PC-3 (cell line): ENCODE data around the gene GCDH. TPM values are rescaled to one million over a fixed set of nuclear protein-coding genes. Genes with fewer than 3 reads are reported as not detected.

Experiments
- ATAC-seq: fragments of 200-7000 bp; cut with Tn5 transposase; 2 replicates; pipeline ENCODE4 v1.9.1; 2020; ENCODE audit warnings: mild to moderate bottlenecking, moderate library complexity
- BruUV-seq: library from RNA; stranded (reverse); fragments of 400-500 nt; replicated peaks from 2 replicates; lab custom pipeline; 2021; lab: Mats Ljungman, UMichigan
- CTCF ChIA-PET: fragments of 300-600 bp; sonication (Branson Sonifier 250); formaldehyde crosslinking; loops from one replicate; lab custom pipeline; 2022; ENCODE audit warnings: antibody characterized with exemption; lab: Charles Lee
- POLR2A ChIA-PET: fragments of 300-600 bp; sonication (Branson Sonifier 250); formaldehyde crosslinking; loops from one replicate; lab custom pipeline; 2022; ENCODE audit warnings: antibody characterized with exemption; ENCODE audit not compliant: unreplicated experiment; lab: Charles Lee
- DNase-seq: peaks from one replicate; pipeline ENCODE4 v3.0.0-alpha.2; 2015
- H2AFZ ChIP-seq: fragments of 300-600 bp; sonication (generic); 2 replicates; pipeline ENCODE4 v1.6.0; 2016; ENCODE audit warnings: antibody characterized with exemption, low read length
- H3F3A ChIP-seq: fragments of 300-600 bp; sonication (generic); one replicate; pipeline ENCODE4 v1.6.0; 2017; ENCODE audit warnings: antibody characterized with exemption, low read length, control low read depth, mild to moderate bottlenecking; ENCODE audit not compliant: unreplicated experiment
- H3K27ac ChIP-seq: fragments of 300-600 bp; sonication (generic); 2 replicates; pipeline ENCODE4 v1.5.1; 2016; ENCODE audit warnings: mild to moderate bottlenecking, low read length
- H3K27me3 ChIP-seq: fragments of 300-600 bp; sonication (generic); 2 replicates; pipeline ENCODE4 v1.6.1; 2016; ENCODE audit warnings: low read length, mixed read lengths
- H3K36me3 ChIP-seq: fragments of 300-600 bp; sonication (generic); 2 replicates; pipeline ENCODE4 v1.6.1; 2016; ENCODE audit warnings: low read depth, mixed run types, low read length, mixed read lengths
- H3K4me1 ChIP-seq: fragments of 300-600 bp; sonication (generic); 2 replicates; pipeline ENCODE4 v1.5.1; 2016; ENCODE audit warnings: low read length; ENCODE audit not compliant: insufficient read depth
- H3K4me2 ChIP-seq: fragments of 300-600 bp; sonication (generic); 2 replicates; pipeline ENCODE4 v1.6.0; 2016; ENCODE audit warnings: low read length
- H3K4me3 ChIP-seq: fragments of 300-600 bp; sonication (generic); 2 replicates; pipeline ENCODE4 v1.5.1; 2016; ENCODE audit warnings: mild to moderate bottlenecking, low read length, mixed read lengths
- H3K79me2 ChIP-seq: fragments of 300-600 bp; sonication (generic); 2 replicates; pipeline ENCODE4 v1.6.1; 2017; ENCODE audit warnings: low read length, mixed read lengths
- H3K9ac ChIP-seq: fragments of 300-600 bp; sonication (generic); 2 replicates; pipeline ENCODE4 v1.6.0; 2016; ENCODE audit warnings: mild to moderate bottlenecking, low read length
- H3K9me2 ChIP-seq: fragments of 300-600 bp; sonication (generic); replicated peaks from 2 replicates; pipeline ENCODE4 v1.6.1; 2016; ENCODE audit warnings: mixed run types, low read length, mixed read lengths
- H3K9me3 ChIP-seq: fragments of 300-600 bp; sonication (generic); 2 replicates; pipeline ENCODE4 v1.6.1; 2016; ENCODE audit warnings: low read length, mixed read lengths
- H4K20me1 ChIP-seq: fragments of 300-600 bp; sonication (generic); 2 replicates; pipeline ENCODE4 v1.6.1; 2016; ENCODE audit warnings: low read length, mixed read lengths
- EZH2 ChIP-seq: fragments of 300-600 bp; sonication (generic); IDR thresholded peaks from one replicate; pipeline ENCODE4 v1.6.1; 2017; ENCODE audit warnings: antibody characterized with exemption, mild to moderate bottlenecking, low read length; ENCODE audit not compliant: unreplicated experiment
- EZH2phosphoT487 ChIP-seq: fragments of 300-600 bp; sonication (generic); IDR thresholded peaks from 2 replicates; pipeline ENCODE4 v1.6.1; 2018; ENCODE audit warnings: mild to moderate bottlenecking, antibody characterized with exemption, low read length, borderline replicate concordance
- intact Hi-C: fragments of 100-400 bp; cut with micrococcal nuclease; formaldehyde crosslinking; loops from 2 replicates; pipeline ENCODE4 v1.9.0; 2023
- total RNA-seq: library from RNA; depleted of rRNA; stranded (reverse); fragments of >200 nt; gene quantifications from 2 replicates; pipeline ENCODE4 v1.2.3, GENCODE V29; 2014
- TF ChIP-seq, protein P1 (sequence below): fragments of 300-600 bp; sonication (generic); conservative IDR thresholded peaks from 2 replicates; pipeline ENCODE4 v1.5.1; 2017; ENCODE audit warnings: antibody characterized with exemption, low read depth, mild to moderate bottlenecking, low read length

GCDH gene
- total RNA-seq, 1 experiment from 2014 or later, result 37.4 TPM

DNA sequence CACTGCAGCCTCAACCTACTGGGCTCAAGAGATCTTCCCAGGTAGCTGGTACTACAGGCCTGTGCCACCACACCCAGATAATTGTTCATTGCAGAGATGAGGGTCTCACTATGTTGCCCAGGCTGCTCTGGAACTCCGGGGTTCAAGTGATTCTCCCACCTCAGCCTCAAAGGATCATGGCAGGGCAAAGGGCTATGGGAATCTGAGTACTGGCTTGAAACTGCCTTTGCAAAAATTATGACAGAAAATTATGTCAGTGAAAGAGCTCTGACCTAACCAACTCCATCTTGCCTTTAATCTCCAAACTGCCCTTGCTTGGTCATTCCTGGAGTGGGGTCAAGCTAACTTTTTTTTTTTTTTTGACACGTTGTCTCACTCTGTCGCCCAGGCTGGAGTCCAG, 8.4 kb upstream of the GCDH start:
- Histone ChIP-seq H2AFZ (no peak overlapping the region), H4K20me1 (no peaks in the 10 kb centered on the region), H3K27ac (no peak overlapping the region), H3K36me3 (no peaks in the 10 kb centered on the region; the same call in 1 of the 2 replicates), H3K4me1 (peaks cover 7% of the 10 kb centered on the region; the same call in 1 of the 2 replicates), H3K27me3 (peaks cover 9% of the 10 kb centered on the region; the same call in 1 of the 2 replicates), H3K79me2 (0 out of 2 replicates have a peak, but pooled peaks cover 4% of the 10 kb centered on the region), H3K4me2 (no peak overlapping the region), H3F3A (no peaks in the 10 kb centered on the region), H3K4me3 (no peak overlapping the region), H3K9me3 (peaks cover 9% of the 10 kb centered on the region; the same call in 1 of the 2 replicates), H3K9me2 (no peaks in the 10 kb centered on the region), H3K9ac (no peak overlapping the region)
- intact Hi-C loops, result no loop called here
- no peak for DNase-seq
- ATAC-seq, result no peak
- POLR2A ChIA-PET, result interaction anchor here (0.6 kb wide), 1 partner anchor 211 kb away, joined by 3 read pairs; no protein-coding TSS in a partner anchor
- CTCF ChIA-PET, result interaction anchor here (0.7 kb wide), 1 partner anchor 10 kb away, joined by 5 read pairs; no protein-coding TSS in a partner anchor
- BruUV-seq, result no TSS peak
- TF ChIP-seq, protein P1, sequence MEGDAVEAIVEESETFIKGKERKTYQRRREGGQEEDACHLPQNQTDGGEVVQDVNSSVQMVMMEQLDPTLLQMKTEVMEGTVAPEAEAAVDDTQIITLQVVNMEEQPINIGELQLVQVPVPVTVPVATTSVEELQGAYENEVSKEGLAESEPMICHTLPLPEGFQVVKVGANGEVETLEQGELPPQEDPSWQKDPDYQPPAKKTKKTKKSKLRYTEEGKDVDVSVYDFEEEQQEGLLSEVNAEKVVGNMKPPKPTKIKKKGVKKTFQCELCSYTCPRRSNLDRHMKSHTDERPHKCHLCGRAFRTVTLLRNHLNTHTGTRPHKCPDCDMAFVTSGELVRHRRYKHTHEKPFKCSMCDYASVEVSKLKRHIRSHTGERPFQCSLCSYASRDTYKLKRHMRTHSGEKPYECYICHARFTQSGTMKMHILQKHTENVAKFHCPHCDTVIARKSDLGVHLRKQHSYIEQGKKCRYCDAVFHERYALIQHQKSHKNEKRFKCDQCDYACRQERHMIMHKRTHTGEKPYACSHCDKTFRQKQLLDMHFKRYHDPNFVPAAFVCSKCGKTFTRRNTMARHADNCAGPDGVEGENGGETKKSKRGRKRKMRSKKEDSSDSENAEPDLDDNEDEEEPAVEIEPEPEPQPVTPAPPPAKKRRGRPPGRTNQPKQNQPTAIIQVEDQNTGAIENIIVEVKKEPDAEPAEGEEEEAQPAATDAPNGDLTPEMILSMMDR, result no peak
- TF ChIP-seq EZH2, result no peak
- no peak for TF ChIP-seq EZH2phosphoT487

DNA sequence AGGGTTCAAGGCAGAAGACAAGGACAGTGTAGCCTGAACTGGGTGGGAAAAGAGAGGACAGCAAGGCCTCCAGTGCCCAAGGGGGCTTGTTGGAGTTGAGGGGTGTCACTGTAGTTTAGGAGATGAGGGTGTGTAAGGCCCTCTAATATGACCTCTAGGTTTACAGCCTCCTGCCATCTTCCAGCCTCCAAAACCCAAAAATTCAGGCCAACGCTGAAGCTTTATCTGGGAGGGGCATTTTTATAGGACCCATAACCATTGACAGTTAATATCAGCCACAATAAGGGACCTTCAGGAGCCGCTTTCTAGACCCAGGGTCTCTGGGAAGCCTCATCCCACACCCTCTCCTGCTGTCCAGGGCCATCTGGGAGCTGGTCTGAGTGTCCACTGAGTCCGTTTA, 6.8 kb upstream of the GCDH start:
- Histone ChIP-seq H3K9me3 (peaks cover 9% of the 10 kb centered on the region; the same call in 1 of the 2 replicates), H4K20me1 (no peaks in the 10 kb centered on the region), H2AFZ (no peak overlapping the region), H3K79me2 (0 out of 2 replicates have a peak, but pooled peaks cover 4% of the 10 kb centered on the region), H3K36me3 (no peaks in the 10 kb centered on the region; the same call in 1 of the 2 replicates), H3K4me2 (no peak overlapping the region), H3K27me3 (peaks cover 9% of the 10 kb centered on the region; the same call in 1 of the 2 replicates), H3K27ac (no peak overlapping the region), H3K4me1 (peaks cover 7% of the 10 kb centered on the region; the same call in 1 of the 2 replicates), H3F3A (no peaks in the 10 kb centered on the region), H3K9me2 (no peaks in the 10 kb centered on the region), H3K9ac (no peak overlapping the region), H3K4me3 (no peak overlapping the region)
- no peak for ATAC-seq
- BruUV-seq, result no TSS peak
- no peak for DNase-seq
- intact Hi-C loops, result no loop called here
- ChIA-PET CTCF (no interaction called here), POLR2A (interaction anchor here (0.6 kb wide), 1 partner anchor 142 kb away, joined by 10 read pairs; no protein-coding TSS in a partner anchor)
- TF ChIP-seq EZH2phosphoT487 (no peak), EZH2 (no peak)
- TF ChIP-seq, protein P1, result no peak

DNA sequence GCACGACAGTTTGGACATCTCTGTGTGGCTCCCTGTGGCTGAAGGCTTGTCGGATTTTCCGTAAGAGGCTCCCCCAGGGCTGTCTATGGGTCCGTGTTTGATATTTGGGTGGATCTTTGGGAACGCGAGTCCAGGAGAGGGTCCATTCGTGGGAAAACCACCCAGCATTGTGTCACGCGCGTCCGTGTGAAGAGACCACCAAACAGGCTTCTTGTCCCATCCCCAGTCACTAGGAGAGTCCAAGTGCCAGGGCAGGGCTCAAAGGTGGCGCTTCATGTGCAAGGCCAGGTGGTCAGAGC, 6.4 kb upstream of the GCDH start:
- TF ChIP-seq EZH2 (no peak), EZH2phosphoT487 (no peak)
- TF ChIP-seq, protein P1, result no peak
- intact Hi-C loops, result no loop called here
- Histone ChIP-seq H3K9me3 (peaks cover 9% of the 10 kb centered on the region; the same call in 1 of the 2 replicates), H3K36me3 (no peaks in the 10 kb centered on the region; the same call in 1 of the 2 replicates), H3K27me3 (peaks cover 9% of the 10 kb centered on the region; the same call in 1 of the 2 replicates), H3K9me2 (no peaks in the 10 kb centered on the region), H3K9ac (no peak overlapping the region), H3K4me3 (no peak overlapping the region), H3F3A (no peaks in the 10 kb centered on the region), H3K27ac (no peak overlapping the region), H3K79me2 (0 out of 2 replicates have a peak, but pooled peaks cover 4% of the 10 kb centered on the region), H3K4me1 (peaks cover 7% of the 10 kb centered on the region; the same call in 1 of the 2 replicates), H2AFZ (no peak overlapping the region), H4K20me1 (no peaks in the 10 kb centered on the region), H3K4me2 (no peak overlapping the region)
- ChIA-PET POLR2A (no interaction called here), CTCF (no interaction called here)
- DNase-seq, result no peak
- ATAC-seq, result no peak
- BruUV-seq, result no TSS peak
